Dendritic cell treated with granulocyte-macrophage colony-stimulating factor and Interleukin-4, amounts not matched to agents 40 ng/mL and 50 ng/mL, for 4 days (primary cell): ENCODE data around the gene MLH3.
"Not testable (repeated sequence)": the region's sequence is repeated elsewhere in the genome, so short reads cannot be mapped to it uniquely, and the experiment has no call there.

Source experiments
- H3K27ac Mint-ChIP-seq: one replicate; pipeline ENCODE4 v1.8.0; 2022; ENCODE audit warnings: mild to moderate bottlenecking, mixed read lengths
- H3K27me3 Mint-ChIP-seq: one replicate; pipeline ENCODE4 v1.8.0; 2022; ENCODE audit warnings: mild to moderate bottlenecking, mixed read lengths
- H3K36me3 Mint-ChIP-seq: one replicate; pipeline ENCODE4 v1.8.0; 2022; ENCODE audit warnings: low read depth, mixed read lengths
- H3K4me1 Mint-ChIP-seq: one replicate; pipeline ENCODE4 v1.8.0; 2022; ENCODE audit warnings: low read depth, mixed read lengths
- H3K4me3 Mint-ChIP-seq: one replicate; pipeline ENCODE4 v1.8.0; 2022; ENCODE audit warnings: mild to moderate bottlenecking, moderate library complexity, mixed read lengths
- H3K9me3 Mint-ChIP-seq: one replicate; pipeline ENCODE4 v1.8.0; 2022; ENCODE audit warnings: mixed read lengths
- intact Hi-C: fragments of 100-400 bp; cut with micrococcal nuclease; formaldehyde crosslinking; loops from one replicate; pipeline ENCODE4 v1.15.0; 2022

Gene MLH3

DNA sequence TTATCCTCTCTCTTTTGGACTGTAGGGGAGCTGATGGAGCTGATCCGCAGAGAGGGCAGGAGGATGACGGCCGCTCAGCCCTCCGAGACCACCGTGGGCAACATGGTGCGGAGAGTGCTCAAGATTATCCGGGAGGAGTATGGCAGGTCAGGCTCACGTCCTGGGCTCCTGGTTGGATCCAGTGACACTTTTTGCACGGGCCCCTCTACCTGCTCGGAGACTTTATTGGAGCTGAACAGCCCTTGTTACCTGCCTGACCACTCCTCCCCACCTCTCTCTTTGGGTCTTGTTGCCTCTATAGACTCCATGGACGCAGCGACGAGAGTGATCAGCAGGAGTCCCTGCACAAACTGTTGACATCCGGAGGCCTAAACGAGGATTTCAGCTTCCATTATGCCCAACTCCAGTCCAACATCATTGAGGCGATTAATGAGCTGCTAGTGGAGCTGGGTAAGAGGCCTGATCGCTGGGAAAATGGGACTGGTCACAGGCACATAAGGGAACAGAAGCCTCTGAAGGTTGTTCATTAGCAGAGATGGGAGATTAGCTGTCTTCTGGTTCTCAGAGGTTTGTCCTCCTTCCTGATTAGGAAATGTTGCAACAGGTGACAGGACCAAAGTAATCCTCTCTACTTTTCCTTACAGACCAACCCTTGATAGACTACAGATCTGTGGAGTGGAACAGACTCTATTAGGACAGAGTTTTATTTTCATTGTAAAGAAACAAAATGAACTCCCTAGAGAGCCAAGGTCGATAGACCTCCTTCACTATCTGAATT, 47.8 kb downstream of the MLH3 start:
- intact Hi-C loops = loop anchor here (2.0 to 5.0 kb wide), 2 partner anchors 41 to 59 kb away; partner anchors contain the start of gene ACYP1
- peaks cover 60% of the 10 kb centered on the region for H3K36me3 Mint-ChIP-seq
- H3K4me1 Mint-ChIP-seq = peaks cover 31% of the 10 kb centered on the region
- H3K4me3 Mint-ChIP-seq = peak overlapping the region; percentile 99
- H3K27me3 Mint-ChIP-seq = no peaks in the 10 kb centered on the region
- H3K27ac Mint-ChIP-seq = peak overlapping the region; percentile 89
- H3K9me3 Mint-ChIP-seq = no peaks in the 10 kb centered on the region

DNA sequence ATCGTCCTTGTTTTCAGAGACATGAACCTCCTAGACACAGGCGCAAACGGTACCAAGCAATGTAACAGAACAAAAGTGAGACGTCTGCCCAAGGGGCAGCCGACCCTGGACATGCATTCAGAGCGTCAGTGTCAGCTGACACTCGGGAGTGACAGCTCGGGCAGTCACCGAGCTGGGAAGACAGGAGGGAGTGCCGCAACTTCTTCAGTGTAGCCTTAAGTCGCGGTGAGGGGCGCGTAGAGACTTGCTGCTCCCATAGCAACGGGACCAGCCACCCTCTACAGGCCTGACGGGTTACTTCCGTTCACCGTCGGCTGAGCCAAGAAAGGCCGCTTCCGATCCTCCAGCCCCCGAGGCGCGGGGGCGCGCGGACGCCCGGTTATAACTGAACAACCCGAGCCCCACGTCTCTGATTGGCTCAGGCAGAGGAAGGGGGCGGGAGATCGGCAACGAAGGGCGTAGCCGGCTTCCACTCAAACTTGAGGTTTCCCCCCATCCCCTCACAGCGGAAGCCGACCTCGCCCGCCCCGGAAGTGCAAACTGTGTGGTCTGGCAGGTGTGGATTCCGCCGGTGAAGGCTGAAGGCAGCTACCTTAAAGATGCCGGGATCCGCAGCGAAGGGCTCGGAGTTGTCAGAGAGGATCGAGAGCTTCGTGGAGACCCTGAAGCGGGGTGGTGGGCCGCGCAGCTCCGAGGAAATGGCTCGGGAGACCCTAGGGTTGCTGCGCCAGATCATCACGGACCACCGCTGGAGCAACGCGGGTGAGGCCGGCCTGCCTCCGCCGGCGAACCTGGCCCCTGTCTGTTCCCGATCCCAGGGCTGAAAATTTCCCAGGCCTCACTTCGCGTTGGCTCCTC, 48.6 kb downstream of the MLH3 start, which contains the start of gene EIF2B2:
Gene EIF2B2, plus strand, starts transcription at position 530 of the 858 bp plus-strand sequence. Its CDS starts 70 bp downstream, at position 600.
- peaks cover 52% of the 10 kb centered on the region for H3K36me3 Mint-ChIP-seq
- H3K27ac Mint-ChIP-seq = peak within 1 kb of the TSS; percentile 89
- H3K4me3 Mint-ChIP-seq = peak within 1 kb of the TSS; percentile 99
- H3K4me1 Mint-ChIP-seq = peaks cover 31% of the 10 kb centered on the region
- no peaks in the 10 kb centered on the region for H3K27me3 Mint-ChIP-seq
- intact Hi-C loops = loop anchor here (1.0 to 5.0 kb wide), 3 partner anchors 40 to 60 kb away; partner anchors contain the start of gene ACYP1
- H3K9me3 Mint-ChIP-seq = no peaks in the 10 kb centered on the region

DNA sequence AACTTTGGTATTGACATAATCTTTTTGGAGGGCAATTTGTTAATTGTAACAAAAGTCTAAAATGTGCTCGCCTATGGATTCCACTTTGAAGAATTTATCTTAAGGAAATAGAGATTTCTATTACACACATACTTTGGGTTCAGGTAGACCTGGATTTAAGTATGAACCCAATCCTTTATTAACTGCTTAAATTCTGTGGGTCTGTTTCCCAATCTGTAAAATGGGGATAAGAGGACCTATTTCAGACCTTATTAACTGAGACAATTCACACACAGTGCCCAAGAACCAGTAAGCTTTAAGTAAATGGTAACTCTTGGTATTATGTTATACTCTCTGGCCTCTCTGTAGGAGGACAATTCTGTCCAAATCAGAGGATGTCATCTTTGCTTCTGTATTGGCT, 49.4 kb downstream of the MLH3 start:
- Mint-ChIP-seq H3K27ac (peak overlapping the region; percentile 89), H3K27me3 (no peaks in the 10 kb centered on the region), H3K36me3 (peaks cover 45% of the 10 kb centered on the region), H3K9me3 (no peaks in the 10 kb centered on the region), H3K4me1 (peaks cover 31% of the 10 kb centered on the region), H3K4me3 (peak overlapping the region; percentile 99)
- intact Hi-C loops = loop anchor here (1.0 to 5.0 kb wide), 3 partner anchors 39 to 60 kb away; partner anchors contain the start of gene ACYP1

DNA sequence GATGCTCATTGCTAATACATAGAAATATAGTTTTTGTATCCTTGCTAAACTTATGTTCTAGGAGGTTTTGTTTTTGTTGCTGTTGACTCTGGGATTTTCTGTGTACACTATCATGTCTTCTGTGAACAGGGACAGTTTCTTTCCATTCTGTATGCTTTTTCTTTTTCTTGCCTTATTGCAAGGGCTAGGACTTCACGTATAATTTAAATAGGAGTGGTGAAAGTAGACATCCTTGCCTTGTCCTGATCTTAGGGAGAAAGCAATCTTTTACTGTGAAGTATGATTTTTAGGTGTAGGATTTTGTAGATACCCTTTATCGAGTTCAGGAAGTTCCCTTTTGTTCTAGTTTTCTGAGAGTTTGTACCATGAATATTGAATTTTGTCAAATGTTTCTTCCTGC, 50.0 kb downstream of the MLH3 start:
- H3K27me3 Mint-ChIP-seq = no peaks in the 10 kb centered on the region
- peaks cover 31% of the 10 kb centered on the region for H3K4me1 Mint-ChIP-seq
- no peak overlapping the region for H3K27ac Mint-ChIP-seq
- intact Hi-C loops = loop anchor here (5.0 kb wide), 1 partner anchor 61 kb away; the partner anchor contains the start of gene ACYP1
- H3K36me3 Mint-ChIP-seq = peaks cover 39% of the 10 kb centered on the region
- no peaks in the 10 kb centered on the region for H3K9me3 Mint-ChIP-seq
- H3K4me3 Mint-ChIP-seq = no peak overlapping the region

DNA sequence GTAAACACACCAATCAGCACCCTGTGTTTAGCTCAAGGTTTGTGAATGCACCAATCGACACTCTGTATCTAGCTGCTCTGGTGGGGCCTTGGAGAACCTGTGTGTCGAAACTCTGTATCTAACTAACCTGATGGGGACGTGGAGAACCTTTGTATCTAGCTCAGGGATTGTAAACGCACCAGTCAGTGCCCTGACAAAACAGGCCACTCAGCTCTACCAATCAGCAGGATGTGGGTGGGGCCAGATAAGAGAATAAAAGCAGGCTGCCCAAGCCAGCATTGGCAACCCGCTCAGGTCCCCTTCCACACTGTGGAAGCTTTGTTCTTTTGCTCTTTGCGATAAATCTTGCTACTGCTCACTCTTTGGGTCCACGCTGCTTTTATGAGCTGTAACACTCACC, 55.5 kb downstream of the MLH3 start:
- H3K27ac Mint-ChIP-seq, H3K9me3 Mint-ChIP-seq, H3K27me3 Mint-ChIP-seq, H3K36me3 Mint-ChIP-seq, H3K4me1 Mint-ChIP-seq, H3K4me3 Mint-ChIP-seq, intact Hi-C loops: not testable (repeated sequence)

DNA sequence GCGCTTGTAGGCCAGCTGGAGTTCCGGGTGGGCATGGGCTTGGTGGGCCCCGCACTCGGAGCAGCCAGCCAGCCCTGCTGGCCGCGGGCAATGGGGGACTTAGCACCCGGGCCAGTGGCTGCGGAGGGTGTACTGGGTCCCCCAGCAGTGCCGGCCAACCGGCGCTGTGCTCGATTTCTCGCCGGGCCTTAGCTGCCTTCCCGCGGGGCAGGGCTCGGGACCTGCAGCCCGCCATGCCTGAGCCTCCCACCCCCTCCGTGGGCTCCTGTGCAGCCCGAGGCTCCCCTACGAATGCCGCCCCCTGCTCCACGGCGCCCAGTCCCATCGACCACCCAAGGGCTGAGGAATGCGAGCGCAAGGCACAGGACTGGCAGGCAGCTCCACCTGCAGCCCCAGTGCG, 57.1 kb downstream of the MLH3 start:
- intact Hi-C loops, H3K27me3 Mint-ChIP-seq, H3K9me3 Mint-ChIP-seq, H3K4me1 Mint-ChIP-seq, H3K4me3 Mint-ChIP-seq, H3K27ac Mint-ChIP-seq, H3K36me3 Mint-ChIP-seq: not testable (repeated sequence)

DNA sequence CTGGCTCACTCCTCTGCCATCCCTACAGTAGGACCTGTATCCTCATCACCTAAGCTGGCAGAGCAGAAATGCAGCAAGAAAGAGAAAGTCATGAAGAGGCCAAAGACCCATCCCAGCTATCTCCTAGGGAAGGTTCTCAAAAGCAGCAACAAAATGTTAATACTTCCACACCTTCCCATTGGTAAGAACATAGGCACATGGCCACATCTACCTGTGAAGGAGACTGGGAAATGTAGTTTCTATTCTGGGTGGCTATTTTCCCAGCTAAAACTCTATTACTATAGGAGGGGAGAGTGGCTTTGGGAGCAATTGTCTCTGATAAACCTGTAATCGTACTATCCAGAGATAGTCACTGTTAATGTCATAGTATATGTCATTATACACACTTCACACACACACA, 62.3 kb downstream of the MLH3 start:
- Mint-ChIP-seq H3K4me1 (peaks cover 4% of the 10 kb centered on the region), H3K27me3 (no peaks in the 10 kb centered on the region), H3K36me3 (no peaks in the 10 kb centered on the region), H3K27ac (no peak overlapping the region), H3K9me3 (no peaks in the 10 kb centered on the region), H3K4me3 (no peak overlapping the region)
- intact Hi-C loops = no loop called here

DNA sequence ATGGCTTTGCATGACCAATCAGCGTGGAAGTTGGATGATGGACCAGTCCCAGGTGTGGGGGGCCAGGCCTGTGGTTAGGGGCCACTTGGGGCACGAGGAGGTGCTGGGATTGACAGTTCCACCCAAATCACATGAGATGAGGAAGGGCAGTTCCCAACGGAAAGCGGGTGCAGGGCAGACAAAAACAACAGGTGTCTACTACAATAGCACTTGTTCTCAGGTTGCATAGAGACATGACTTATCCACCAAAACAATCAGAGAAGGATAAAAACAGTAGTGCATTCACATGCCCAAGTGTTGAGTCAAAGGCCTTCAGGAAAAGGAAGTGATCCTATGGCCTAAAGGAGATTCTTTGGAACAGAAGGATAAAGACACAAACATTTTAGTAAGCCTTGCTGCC, 63.1 kb downstream of the MLH3 start:
- H3K4me3 Mint-ChIP-seq = no peak overlapping the region
- no peak overlapping the region for H3K27ac Mint-ChIP-seq
- no peaks in the 10 kb centered on the region for H3K27me3 Mint-ChIP-seq
- H3K4me1 Mint-ChIP-seq = peaks cover 4% of the 10 kb centered on the region
- H3K36me3 Mint-ChIP-seq = no peaks in the 10 kb centered on the region
- intact Hi-C loops = no loop called here
- no peaks in the 10 kb centered on the region for H3K9me3 Mint-ChIP-seq

DNA sequence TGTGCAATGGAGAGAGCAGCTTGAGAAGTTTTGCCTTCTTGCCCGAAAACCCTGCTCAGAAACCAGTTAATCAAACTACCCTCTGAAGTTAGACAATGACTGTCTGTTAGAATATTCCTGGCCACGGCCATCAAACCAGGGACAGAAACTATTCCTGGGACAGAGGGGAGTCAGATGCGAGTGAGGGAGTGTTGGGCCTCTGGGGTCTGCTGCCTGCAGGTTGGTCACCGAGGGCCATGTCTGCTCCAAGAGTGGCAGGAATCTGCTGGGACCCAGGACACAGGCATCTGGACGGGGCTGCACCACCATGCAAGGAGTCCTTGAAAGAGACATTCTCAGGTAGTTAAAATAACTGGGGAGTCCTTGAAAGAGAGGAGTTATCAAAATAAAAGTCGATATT, 65.5 kb downstream of the MLH3 start:
- Mint-ChIP-seq H3K9me3 (no peaks in the 10 kb centered on the region), H3K4me3 (no peak overlapping the region), H3K36me3 (no peaks in the 10 kb centered on the region), H3K27ac (no peak overlapping the region), H3K27me3 (no peaks in the 10 kb centered on the region), H3K4me1 (peaks cover 4% of the 10 kb centered on the region)
- intact Hi-C loops = no loop called here

DNA sequence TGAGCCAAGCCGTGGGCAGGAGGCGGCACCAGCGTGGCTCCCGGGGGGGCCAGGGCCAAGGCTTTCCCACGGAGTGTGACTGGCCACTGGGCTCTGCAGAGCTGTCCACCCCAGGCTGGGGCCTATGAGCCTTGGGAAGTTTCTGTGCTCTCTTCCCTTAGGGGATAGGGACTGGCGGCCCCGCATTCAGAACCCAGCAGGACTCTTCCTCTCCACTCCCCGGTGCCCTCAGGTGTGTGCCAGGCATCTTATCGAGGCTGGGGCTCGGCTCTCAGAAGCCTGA, 66.3 kb downstream of the MLH3 start:
- no peaks in the 10 kb centered on the region for H3K9me3 Mint-ChIP-seq
- no peak overlapping the region for H3K4me3 Mint-ChIP-seq
- H3K27me3 Mint-ChIP-seq = no peaks in the 10 kb centered on the region
- H3K36me3 Mint-ChIP-seq = no peaks in the 10 kb centered on the region
- no peak overlapping the region for H3K27ac Mint-ChIP-seq
- intact Hi-C loops = no loop called here
- peaks cover 4% of the 10 kb centered on the region for H3K4me1 Mint-ChIP-seq

DNA sequence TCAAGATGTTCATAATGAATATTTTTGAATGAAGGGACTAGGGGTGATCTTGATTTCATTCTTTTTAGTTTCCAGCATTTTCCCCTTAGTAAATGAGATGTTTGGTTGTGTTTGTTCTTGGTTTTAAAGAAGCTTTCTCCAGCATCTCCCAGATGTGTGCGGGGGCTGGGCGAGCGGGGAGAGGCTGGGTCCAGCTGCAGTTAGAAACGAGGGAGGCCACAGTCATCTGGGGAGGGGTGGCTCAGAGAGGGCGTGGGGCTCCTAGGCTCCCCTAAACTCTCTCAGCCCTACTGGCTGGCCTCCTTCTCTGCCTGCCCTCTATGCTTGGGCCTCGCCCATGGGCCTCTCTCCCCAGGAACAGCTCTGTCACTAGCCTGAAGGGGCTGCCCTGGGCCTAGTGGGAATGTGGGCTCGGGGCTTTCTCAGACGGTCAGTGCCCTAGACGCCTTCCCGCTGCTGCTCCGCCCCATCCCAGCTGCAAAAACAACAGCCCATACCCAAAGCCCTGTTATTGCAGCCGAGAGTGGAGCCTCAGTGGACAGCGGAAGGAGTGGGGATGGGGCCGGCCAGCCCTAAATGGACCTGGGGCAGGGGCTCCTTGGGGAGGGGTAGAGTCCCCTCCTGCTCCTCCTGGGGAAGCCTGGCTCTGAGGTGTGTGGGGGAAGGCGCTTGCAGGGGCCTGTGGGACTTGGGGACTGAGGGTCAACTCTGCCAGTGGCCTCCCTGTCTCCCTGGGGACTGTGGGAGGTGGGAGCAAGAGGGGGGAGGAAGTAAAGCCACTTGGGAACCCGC, 66.8 kb downstream of the MLH3 start:
- Mint-ChIP-seq H3K9me3 (no peaks in the 10 kb centered on the region), H3K36me3 (no peaks in the 10 kb centered on the region), H3K4me3 (no peak overlapping the region), H3K27me3 (no peaks in the 10 kb centered on the region), H3K4me1 (peaks cover 4% of the 10 kb centered on the region), H3K27ac (no peak overlapping the region)
- intact Hi-C loops = no loop called here

DNA sequence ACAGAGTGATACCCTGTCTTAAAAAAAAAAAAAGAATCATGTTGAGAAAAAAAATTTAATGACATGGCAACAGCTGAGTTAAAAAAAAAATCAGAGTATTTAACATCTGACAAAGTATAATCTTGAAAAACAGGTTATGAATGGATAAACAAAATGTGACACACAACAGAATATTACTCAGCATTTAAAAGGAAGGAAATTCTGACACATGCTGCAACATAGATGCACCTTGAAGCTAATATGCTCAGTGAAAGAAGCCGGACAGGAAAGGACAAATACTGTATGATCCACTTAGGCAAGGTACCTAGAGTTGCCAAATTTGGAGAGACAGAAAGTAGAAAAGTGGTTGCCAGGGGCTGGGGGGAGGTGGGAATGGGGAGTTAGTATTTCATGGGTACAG, 67.9 kb downstream of the MLH3 start:
- Mint-ChIP-seq H3K9me3 (no peaks in the 10 kb centered on the region), H3K36me3 (no peaks in the 10 kb centered on the region), H3K4me1 (peaks cover 4% of the 10 kb centered on the region), H3K4me3 (no peak overlapping the region), H3K27me3 (no peaks in the 10 kb centered on the region), H3K27ac (no peak overlapping the region)
- intact Hi-C loops = no loop called here

DNA sequence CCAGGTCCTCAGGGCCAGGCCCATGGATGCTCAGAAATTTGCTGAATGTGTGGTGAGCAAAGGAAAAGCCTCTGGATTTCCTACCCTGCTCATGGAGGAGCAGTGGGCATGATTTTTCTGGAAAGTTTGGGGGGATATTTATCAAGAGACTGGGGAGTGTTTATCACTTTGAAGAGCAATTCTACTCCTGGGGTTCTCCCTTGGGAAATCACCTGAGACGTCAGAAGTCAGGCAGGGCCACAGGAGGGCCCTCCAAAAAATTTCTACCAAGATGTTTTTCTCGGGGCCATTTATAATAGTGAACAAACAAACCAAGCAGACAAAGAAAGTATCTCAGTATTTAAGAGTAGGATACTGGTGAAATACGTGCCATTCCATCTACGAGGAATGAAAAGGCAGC, 68.6 kb downstream of the MLH3 start:
- no peak overlapping the region for H3K4me3 Mint-ChIP-seq
- H3K27ac Mint-ChIP-seq = no peak overlapping the region
- no peaks in the 10 kb centered on the region for H3K9me3 Mint-ChIP-seq
- no peaks in the 10 kb centered on the region for H3K36me3 Mint-ChIP-seq
- H3K27me3 Mint-ChIP-seq = no peaks in the 10 kb centered on the region
- no peaks in the 10 kb centered on the region for H3K4me1 Mint-ChIP-seq
- intact Hi-C loops = no loop called here

DNA sequence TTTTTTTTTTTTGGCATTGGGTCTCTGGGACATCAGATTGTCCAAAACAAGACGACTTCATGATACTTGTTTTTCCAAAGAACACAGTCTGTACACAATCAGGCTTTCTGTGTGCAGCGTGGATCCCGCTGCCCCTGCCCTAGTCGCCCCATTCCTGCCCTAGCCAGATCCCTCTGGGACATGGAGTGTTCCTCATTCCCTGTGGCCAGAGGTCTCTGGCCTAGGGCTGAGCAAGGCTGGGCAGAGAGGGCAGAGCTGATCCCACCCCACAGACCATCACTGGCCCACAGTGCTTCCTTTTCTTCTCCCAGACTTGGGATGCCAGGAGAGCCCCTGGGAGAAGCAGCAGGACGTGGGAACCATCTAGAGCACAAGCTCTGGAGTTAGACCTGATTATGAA, 69.4 kb downstream of the MLH3 start:
- H3K9me3 Mint-ChIP-seq = no peaks in the 10 kb centered on the region
- no peak overlapping the region for H3K27ac Mint-ChIP-seq
- intact Hi-C loops = no loop called here
- H3K4me1 Mint-ChIP-seq = no peaks in the 10 kb centered on the region
- H3K27me3 Mint-ChIP-seq = no peaks in the 10 kb centered on the region
- H3K4me3 Mint-ChIP-seq = no peak overlapping the region
- no peaks in the 10 kb centered on the region for H3K36me3 Mint-ChIP-seq
